NCI-H526 treated with DMSO at 0.1 percent for 48 hours (cell line): ENCODE results near the gene ADGRG1.
A peak's percentile ranks its signal among the peaks of the same experiment; 100 is the strongest.
"Not testable (repeated sequence)": the region's sequence is repeated elsewhere in the genome, so short reads cannot be mapped to it uniquely, and the experiment has no call there.

Experiments used
- DNase-seq: peaks from one replicate; lab custom pipeline; 2025; lab: John Stamatoyannopoulos, UW

Gene ADGRG1

GRCh38 chr16:57698812-57699405, 70.5 kb downstream of the ADGRG1 start:
- no peak for DNase-seq

GRCh38 chr16:57699481-57699880, 71.1 kb downstream of the ADGRG1 start:
- DNase-seq: no peak

GRCh38 chr16:57699899-57700298, 71.5 kb downstream of the ADGRG1 start:
- DNase-seq: no peak

- no peak for DNase-seq
Observed at GRCh38 chr16:57700781-57701551, 72.5 kb downstream of the ADGRG1 start.

- DNase-seq: no peak
Observed at GRCh38 chr16:57701759-57702371, 73.4 kb downstream of the ADGRG1 start.

GRCh38 chr16:57703416-57704010, 75.1 kb downstream of the ADGRG1 start:
- DNase-seq: no peak

GRCh38 chr16:57704011-57704904, 75.8 kb downstream of the ADGRG1 start:
- DNase-seq: no peak

- no peak for DNase-seq
Observed at GRCh38 chr16:57704905-57705852, 76.7 kb downstream of the ADGRG1 start.

GRCh38 chr16:57706717-57707116, 78.3 kb downstream of the ADGRG1 start:
- no peak for DNase-seq

GRCh38 chr16:57707331-57707730, 78.9 kb downstream of the ADGRG1 start:
- DNase-seq: no peak

GRCh38 chr16:57708168-57708567, 79.7 kb downstream of the ADGRG1 start:
- DNase-seq: peak; percentile 5

- no peak for DNase-seq
Observed at GRCh38 chr16:57709663-57710062, 81.2 kb downstream of the ADGRG1 start.

GRCh38 chr16:57711346-57711745, 82.9 kb downstream of the ADGRG1 start:
- DNase-seq: no peak

- no peak for DNase-seq
Observed at GRCh38 chr16:57711993-57712392, 83.6 kb downstream of the ADGRG1 start.

- not testable (repeated sequence) for DNase-seq
Observed at GRCh38 chr16:57712569-57712968, 84.1 kb downstream of the ADGRG1 start.

GRCh38 chr16:57713596-57713995, 85.2 kb downstream of the ADGRG1 start:
- no peak for DNase-seq

GRCh38 chr16:57714047-57714446, 85.6 kb downstream of the ADGRG1 start:
- DNase-seq: no peak
